IMR-90 (cell line): ENCODE data around the gene LIMCH1. TPM values are rescaled to one million over a fixed set of nuclear protein-coding genes. Genes with fewer than 3 reads are reported as not detected.

ENCODE experiments used
- ATAC-seq: fragments of 200-7000 bp; cut with Tn5 transposase; 2 replicates; pipeline ENCODE4 v1.9.1; 2020; ENCODE audit warnings: low read depth, mild to moderate bottlenecking, moderate library complexity
- BruUV-seq: library from RNA; stranded (reverse); fragments of 400-500 nt; replicated peaks from 2 replicates; lab custom pipeline; 2021; lab: Mats Ljungman, UMichigan
- CTCF ChIA-PET: fragments of 300-600 bp; formaldehyde crosslinking; extraction: SDS; loops from one replicate; lab custom pipeline; 2021; ENCODE audit warnings: antibody characterized with exemption; lab: Yijun Ruan, JAX
- POLR2A ChIA-PET: fragments of 300-600 bp; sonication (Branson Sonifier 250); formaldehyde crosslinking; loops from one replicate; lab custom pipeline; 2022; ENCODE audit warnings: antibody characterized with exemption; ENCODE audit not compliant: unreplicated experiment; lab: Charles Lee
- DNase-seq: peaks from one replicate; pipeline ENCODE4 v3.0.0; 2013
- H2AFZ ChIP-seq: replicated peaks from 2 replicates; pipeline ENCODE3; 2013; ENCODE audit warnings: low read length, mild to moderate bottlenecking; ENCODE audit not compliant: poor library complexity
- H2AK5ac ChIP-seq: 2 replicates; pipeline ENCODE4 v1.6.1; 2013; ENCODE audit warnings: low read depth, low read length, inconsistent platforms
- H2AK9ac ChIP-seq: replicated peaks from 2 replicates; pipeline ENCODE3; 2013; ENCODE audit warnings: mild to moderate bottlenecking, low read depth, low read length, moderate library complexity; ENCODE audit not compliant: poor library complexity
- H2BK120ac ChIP-seq: 2 replicates; pipeline ENCODE4 v1.6.1; 2013; ENCODE audit warnings: low read depth, low read length, inconsistent platforms
- H2BK15ac ChIP-seq: 3 replicates; pipeline ENCODE4 v1.6.1; 2013; ENCODE audit warnings: low read depth, low read length, inconsistent platforms
- H2BK20ac ChIP-seq: 2 replicates; pipeline ENCODE4 v1.6.1; 2013; ENCODE audit warnings: low read depth, mild to moderate bottlenecking, inconsistent platforms, low read length, moderate library complexity
- H2BK5ac ChIP-seq: 2 replicates; pipeline ENCODE4 v1.6.1; 2013; ENCODE audit warnings: mild to moderate bottlenecking, low read depth, low read length, inconsistent platforms; ENCODE audit not compliant: poor library complexity, severe bottlenecking
- H3K14ac ChIP-seq: replicated peaks from 2 replicates; pipeline ENCODE4 v1.6.1; 2013; ENCODE audit warnings: low read depth, low read length, inconsistent platforms
- H3K18ac ChIP-seq: 2 replicates; pipeline ENCODE4 v1.6.1; 2013; ENCODE audit warnings: low read depth, low read length, control low read depth
- H3K23ac ChIP-seq: 2 replicates; pipeline ENCODE4 v1.6.1; 2013; ENCODE audit warnings: low read depth, low read length, inconsistent platforms
- H3K27ac ChIP-seq: 2 replicates; pipeline ENCODE4 v1.5.1; 2013; ENCODE audit warnings: mild to moderate bottlenecking, control low read depth, low read length; ENCODE audit not compliant: insufficient read depth
- H3K27me3 ChIP-seq: 2 replicates; pipeline ENCODE4 v1.6.1; 2013; ENCODE audit warnings: low read length; ENCODE audit not compliant: control insufficient read depth, insufficient read depth
- H3K36me3 ChIP-seq: 2 replicates; pipeline ENCODE4 v1.6.1; 2013; ENCODE audit warnings: low read length, mixed read lengths; ENCODE audit not compliant: control insufficient read depth, insufficient read depth
- H3K4ac ChIP-seq: 2 replicates; pipeline ENCODE4 v1.6.1; 2013; ENCODE audit warnings: low read depth, low read length, inconsistent platforms
- H3K4me1 ChIP-seq: 2 replicates; pipeline ENCODE4 v1.6.1; 2013; ENCODE audit warnings: low read length, mixed read lengths; ENCODE audit not compliant: control insufficient read depth, insufficient read depth
- H3K4me2 ChIP-seq: 2 replicates; pipeline ENCODE4 v1.6.1; 2013; ENCODE audit warnings: low read depth, mild to moderate bottlenecking, control low read depth, low read length, moderate library complexity
- H3K4me3 ChIP-seq: 2 replicates; pipeline ENCODE4 v1.5.1; 2013; ENCODE audit warnings: low read depth, mild to moderate bottlenecking, control low read depth, low read length, moderate library complexity; ENCODE audit not compliant: insufficient read depth
- H3K56ac ChIP-seq: 2 replicates; pipeline ENCODE4 v1.6.1; 2013; ENCODE audit warnings: low read length, inconsistent platforms; ENCODE audit not compliant: insufficient read depth; ENCODE audit errors: extremely low read depth
- H3K79me1 ChIP-seq, 2 experiments: 2 replicates each; pipeline ENCODE4 v1.6.1; 2013; ENCODE audit warnings: low read length in 2 of 2, inconsistent platforms in 1 of 2, low read depth in 1 of 2
- H3K9ac ChIP-seq: 2 replicates; pipeline ENCODE4 v1.6.1; 2013; ENCODE audit warnings: low read depth, low read length, control low read depth
- H3K9me1 ChIP-seq: 2 replicates; pipeline ENCODE4 v1.6.1; 2013; ENCODE audit warnings: low read length, inconsistent platforms; ENCODE audit not compliant: insufficient read depth
- H3K9me3 ChIP-seq: 2 replicates; pipeline ENCODE4 v1.6.1; 2013; ENCODE audit warnings: low read length; ENCODE audit not compliant: control insufficient read depth, insufficient read depth
- H4K20me1 ChIP-seq: 2 replicates; pipeline ENCODE4 v1.6.1; 2013; ENCODE audit warnings: low read length, inconsistent platforms; ENCODE audit not compliant: insufficient read depth
- H4K5ac ChIP-seq: 2 replicates; pipeline ENCODE4 v1.6.1; 2013; ENCODE audit warnings: mild to moderate bottlenecking, low read depth, low read length, control low read depth
- H4K8ac ChIP-seq, 2 experiments: 2 replicates each; pipeline ENCODE4 v1.6.1; 2013; ENCODE audit warnings: low read depth in 2 of 2, low read length in 2 of 2, control low read depth in 1 of 2, inconsistent platforms in 1 of 2
- H4K91ac ChIP-seq: 2 replicates; pipeline ENCODE4 v1.6.1; 2013; ENCODE audit warnings: low read depth, low read length, inconsistent platforms; ENCODE audit not compliant: insufficient read depth
- BHLHE40 ChIP-seq: fragments of 150-350 bp; IDR thresholded peaks from 2 replicates; pipeline ENCODE4 v1.6.1; 2016; ENCODE audit warnings: mild to moderate bottlenecking, low read depth, low read length
- CEBPB ChIP-seq: IDR thresholded peaks from 2 replicates; pipeline ENCODE4 v1.6.1; 2012; ENCODE audit warnings: low read depth, low read length, improper control_type of control experiment
- CHD1 ChIP-seq: IDR thresholded peaks from 2 replicates; pipeline ENCODE4 v1.6.1; 2012; ENCODE audit warnings: low read depth, low read length, improper control_type of control experiment
- FOS ChIP-seq: fragments of 150-350 bp; IDR thresholded peaks from 2 replicates; pipeline ENCODE4 v1.6.1; 2016; ENCODE audit warnings: low read depth, low read length
- MAFK ChIP-seq: IDR thresholded peaks from 2 replicates; pipeline ENCODE4 v1.6.1; 2012; ENCODE audit warnings: low read depth, low read length, improper control_type of control experiment
- MAZ ChIP-seq: IDR thresholded peaks from 2 replicates; pipeline ENCODE4 v1.6.1; 2012; ENCODE audit warnings: low read depth, mild to moderate bottlenecking, low read length, improper control_type of control experiment, moderate library complexity, borderline replicate concordance
- MXI1 ChIP-seq: IDR thresholded peaks from 2 replicates; pipeline ENCODE4 v1.6.1; 2012; ENCODE audit warnings: low read depth, mild to moderate bottlenecking, low read length, moderate library complexity, borderline replicate concordance
- NFE2L2 ChIP-seq: fragments of 150-350 bp; IDR thresholded peaks from 2 replicates; pipeline ENCODE4 v1.6.1; 2016; ENCODE audit warnings: low read depth, mild to moderate bottlenecking, low read length
- POLR2A ChIP-seq: IDR thresholded peaks from 2 replicates; pipeline ENCODE4 v1.6.1; 2012; ENCODE audit warnings: mild to moderate bottlenecking, low read depth, low read length
- RAD21 ChIP-seq: IDR thresholded peaks from 2 replicates; pipeline ENCODE4 v1.6.1; 2012; ENCODE audit warnings: low read length, improper control_type of control experiment
- RCOR1 ChIP-seq: IDR thresholded peaks from 2 replicates; pipeline ENCODE4 v1.6.1; 2012; ENCODE audit warnings: mild to moderate bottlenecking, low read length, improper control_type of control experiment; ENCODE audit not compliant: insufficient replicate concordance
- RFX5 ChIP-seq: IDR thresholded peaks from 2 replicates; pipeline ENCODE4 v1.8.0; 2012; ENCODE audit warnings: low read depth, mild to moderate bottlenecking, low read length, moderate library complexity
- SMC3 ChIP-seq: fragments of 150-350 bp; IDR thresholded peaks from 2 replicates; pipeline ENCODE4 v1.6.1; 2016; ENCODE audit warnings: low read depth, mild to moderate bottlenecking, antibody characterized with exemption, low read length, moderate library complexity
- WGBS, 2 experiments: methylation state at CpG; one replicate each; pipeline versions ENCODE4 v1.1.5 to v1.1.7; 2013; ENCODE audit warnings: missing lambda C conversion rate in 2 of 2; ENCODE audit not compliant: insufficient read length in 1 of 2; ENCODE audit errors: extremely low coverage in 2 of 2; 5-methylcytosine and 5-hydroxymethylcytosine counted together
- dilution Hi-C: fragments of 300-500 bp; cut with HindIII; formaldehyde crosslinking; loops from one replicate; pipeline ENCODE4 v1.14.3; 2018; ENCODE audit warnings: low sequenced_read_pairs; ENCODE audit not compliant: unreplicated experiment
- in situ Hi-C: fragments of 300-500 bp; cut with MboI; formaldehyde crosslinking; loops from 3 replicates; pipeline ENCODE4 v1.14.3; 2019; ENCODE audit warnings: low sequenced_read_pairs, inconsistent platforms, mixed read lengths
- intact Hi-C: fragments of 100-400 bp; cut with micrococcal nuclease; formaldehyde crosslinking; loops from 2 replicates; pipeline ENCODE4 v1.10.0; 2022
- polyA plus RNA-seq, 3 experiments: library from polyadenylated mRNA; depleted of rRNA; stranded (reverse); fragments of >200 nt; gene quantifications; 2 replicates each; pipeline ENCODE4 v1.2.3, GENCODE V29; 2012; ENCODE audit warnings: low replicate concordance in 1 of 3
- total RNA-seq: library from RNA; depleted of rRNA; stranded (reverse); fragments of >200 nt; gene quantifications from 2 replicates; pipeline ENCODE4 v1.2.3, GENCODE V29; 2012
- TF ChIP-seq, protein P1 (sequence below): fragments of 150-350 bp; IDR thresholded peaks from 2 replicates; pipeline ENCODE4 v1.6.1; 2017; ENCODE audit warnings: mild to moderate bottlenecking, antibody characterized with exemption, low read length, low read depth
- TF ChIP-seq, protein P2 (sequence below): fragments of 150-350 bp; IDR thresholded peaks from 2 replicates; pipeline ENCODE4 v1.6.1; 2016; ENCODE audit warnings: low read depth, mild to moderate bottlenecking, low read length, moderate library complexity, borderline replicate concordance
- TF ChIP-seq, protein P3 (sequence below): conservative IDR thresholded peaks from 2 replicates; pipeline ENCODE4 v1.5.1; 2012; ENCODE audit warnings: mild to moderate bottlenecking, low read depth, low read length, improper control_type of control experiment

LIMCH1 gene
- total and polyA plus RNA-seq, 2 of the 4 experiments (the other 2 are of a cell fraction) = 0.89 to 2.9 TPM

DNA sequence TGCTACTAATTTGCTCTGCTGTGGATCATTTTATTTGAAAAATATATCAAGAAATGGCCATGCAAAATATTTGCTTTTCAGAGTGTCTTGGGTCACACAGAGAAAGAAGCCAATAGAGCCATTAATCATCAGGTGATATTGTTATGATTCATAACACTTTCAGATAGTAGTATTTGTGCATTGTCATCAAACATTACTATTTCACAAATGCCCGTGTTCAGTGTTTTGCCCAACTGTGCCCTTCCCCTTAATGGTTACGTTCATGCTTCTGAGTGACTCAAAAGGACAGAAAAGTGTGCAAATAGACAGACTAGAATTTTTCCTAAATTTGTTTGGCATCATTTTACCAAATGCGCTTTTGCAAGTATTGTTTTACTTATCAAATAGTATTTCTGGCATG lies 164.0 kb downstream of the LIMCH1 start:
- Histone ChIP-seq H3K14ac (no peak overlapping the region), H3K27ac (no peak overlapping the region), H4K20me1 (no peaks in the 10 kb centered on the region), H2AK9ac (no peak overlapping the region), H2BK20ac (no peak overlapping the region), H3K27me3 (peaks cover 21% of the 10 kb centered on the region), H3K9me3 (no peaks in the 10 kb centered on the region), H4K5ac (no peak overlapping the region), H3K4me3 (no peak overlapping the region), H3K9ac (no peak overlapping the region), H4K91ac (no peak overlapping the region), H3K18ac (no peak overlapping the region), H2BK120ac (no peak overlapping the region), H2BK15ac (no peak overlapping the region), H2AK5ac (no peak overlapping the region), H3K79me1 (no peaks in the 10 kb centered on the region), H3K36me3 (no peaks in the 10 kb centered on the region; the same call in 1 of the 2 replicates), H3K4me1 (no peaks in the 10 kb centered on the region), H3K23ac (no peak overlapping the region), H3K9me1 (no peaks in the 10 kb centered on the region), H2BK5ac (no peak overlapping the region), H3K4me2 (no peak overlapping the region), H3K56ac (no peak overlapping the region), H4K8ac (no peak overlapping the region), H3K4ac (no peak overlapping the region), H2AFZ (no peak overlapping the region)
- ChIA-PET POLR2A (interaction anchor here (0.6 kb wide), 1 partner anchor 233 kb away, joined by 3 read pairs; no protein-coding TSS in a partner anchor), CTCF (no interaction called here)
- no TSS peak for BruUV-seq
- dilution Hi-C loops (no loop called here), intact Hi-C loops (no loop called here), in situ Hi-C loops (no loop called here)
- no CpG with 5 or more reads among the region's 3 CpGs for WGBS, 2 experiments
- ATAC-seq = no peak
- no peak for DNase-seq
- TF ChIP-seq, protein P1, sequence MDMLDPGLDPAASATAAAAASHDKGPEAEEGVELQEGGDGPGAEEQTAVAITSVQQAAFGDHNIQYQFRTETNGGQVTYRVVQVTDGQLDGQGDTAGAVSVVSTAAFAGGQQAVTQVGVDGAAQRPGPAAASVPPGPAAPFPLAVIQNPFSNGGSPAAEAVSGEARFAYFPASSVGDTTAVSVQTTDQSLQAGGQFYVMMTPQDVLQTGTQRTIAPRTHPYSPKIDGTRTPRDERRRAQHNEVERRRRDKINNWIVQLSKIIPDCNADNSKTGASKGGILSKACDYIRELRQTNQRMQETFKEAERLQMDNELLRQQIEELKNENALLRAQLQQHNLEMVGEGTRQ = no peak
- no peak for TF ChIP-seq MXI1
- TF ChIP-seq POLR2A = no peak
- TF ChIP-seq BHLHE40 = no peak
- TF ChIP-seq NFE2L2 = no peak
- TF ChIP-seq, protein P2, sequence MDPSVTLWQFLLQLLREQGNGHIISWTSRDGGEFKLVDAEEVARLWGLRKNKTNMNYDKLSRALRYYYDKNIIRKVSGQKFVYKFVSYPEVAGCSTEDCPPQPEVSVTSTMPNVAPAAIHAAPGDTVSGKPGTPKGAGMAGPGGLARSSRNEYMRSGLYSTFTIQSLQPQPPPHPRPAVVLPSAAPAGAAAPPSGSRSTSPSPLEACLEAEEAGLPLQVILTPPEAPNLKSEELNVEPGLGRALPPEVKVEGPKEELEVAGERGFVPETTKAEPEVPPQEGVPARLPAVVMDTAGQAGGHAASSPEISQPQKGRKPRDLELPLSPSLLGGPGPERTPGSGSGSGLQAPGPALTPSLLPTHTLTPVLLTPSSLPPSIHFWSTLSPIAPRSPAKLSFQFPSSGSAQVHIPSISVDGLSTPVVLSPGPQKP = no peak
- TF ChIP-seq, protein P3, sequence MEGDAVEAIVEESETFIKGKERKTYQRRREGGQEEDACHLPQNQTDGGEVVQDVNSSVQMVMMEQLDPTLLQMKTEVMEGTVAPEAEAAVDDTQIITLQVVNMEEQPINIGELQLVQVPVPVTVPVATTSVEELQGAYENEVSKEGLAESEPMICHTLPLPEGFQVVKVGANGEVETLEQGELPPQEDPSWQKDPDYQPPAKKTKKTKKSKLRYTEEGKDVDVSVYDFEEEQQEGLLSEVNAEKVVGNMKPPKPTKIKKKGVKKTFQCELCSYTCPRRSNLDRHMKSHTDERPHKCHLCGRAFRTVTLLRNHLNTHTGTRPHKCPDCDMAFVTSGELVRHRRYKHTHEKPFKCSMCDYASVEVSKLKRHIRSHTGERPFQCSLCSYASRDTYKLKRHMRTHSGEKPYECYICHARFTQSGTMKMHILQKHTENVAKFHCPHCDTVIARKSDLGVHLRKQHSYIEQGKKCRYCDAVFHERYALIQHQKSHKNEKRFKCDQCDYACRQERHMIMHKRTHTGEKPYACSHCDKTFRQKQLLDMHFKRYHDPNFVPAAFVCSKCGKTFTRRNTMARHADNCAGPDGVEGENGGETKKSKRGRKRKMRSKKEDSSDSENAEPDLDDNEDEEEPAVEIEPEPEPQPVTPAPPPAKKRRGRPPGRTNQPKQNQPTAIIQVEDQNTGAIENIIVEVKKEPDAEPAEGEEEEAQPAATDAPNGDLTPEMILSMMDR = no peak
- TF ChIP-seq SMC3 = no peak
- TF ChIP-seq RAD21 = no peak
- no peak for TF ChIP-seq FOS
- TF ChIP-seq CEBPB = no peak
- TF ChIP-seq MAZ = no peak
- no peak for TF ChIP-seq CHD1
- no peak for TF ChIP-seq RCOR1
- no peak for TF ChIP-seq MAFK
- TF ChIP-seq RFX5 = no peak
